Thyroid gland (tissue), 4 donors: ENCODE measurements around the gene SLC30A1. TPM values are rescaled to one million over a fixed set of nuclear protein-coding genes. Genes with fewer than 3 reads are reported as not detected.

Experiments
- DNase-seq, 2 donors: peaks; one replicate each; pipeline ENCODE4 v3.0.0-alpha.2; 2019
- H3K27ac ChIP-seq, 3 donors: fragments of 200-600 bp; sonication (generic); 1 replicate in 2 of 3; 2 replicates in 1 of 3; pipeline ENCODE4 v1.5.1; 2016 to 2019; ENCODE audit warnings: mild to moderate bottlenecking in 1 of 3, moderate library complexity in 1 of 3
- H3K27me3 ChIP-seq: fragments of 200-600 bp; sonication (generic); one replicate; pipeline ENCODE4 v1.5.1; 2019
- H3K36me3 ChIP-seq, 2 donors: fragments of 200-600 bp; sonication (generic); one replicate each; pipeline ENCODE4 v1.5.1; 2016 to 2019
- H3K4me1 ChIP-seq, 2 donors: fragments of 200-600 bp; sonication (generic); one replicate each; pipeline ENCODE4 v1.5.1; 2017 to 2019
- H3K4me3 ChIP-seq, 3 donors: fragments of 200-600 bp; sonication (generic); replicated peaks in 1 of 3; 1 replicate in 2 of 3; 2 replicates in 1 of 3; pipeline ENCODE4 v1.5.1; 2016; ENCODE audit warnings: mild to moderate bottlenecking in 1 of 3
- H3K9me3 ChIP-seq: fragments of 200-600 bp; sonication (generic); one replicate; pipeline ENCODE4 v1.5.1; 2017
- CTCF ChIP-seq, 6 experiments: fragments of 200-600 bp in 3 of 6; fragments of 450-650 bp in 3 of 6; sonication (generic) in 3 of 6; IDR thresholded peaks; one replicate each; pipeline ENCODE4 v1.5.1; 2016 to 2019; ENCODE audit warnings: antibody characterized with exemption in 6 of 6, mild to moderate bottlenecking in 2 of 6, inconsistent platforms in 1 of 6, moderate library complexity in 1 of 6
- POLR2A ChIP-seq, 2 donors: fragments of 450-650 bp; IDR thresholded peaks; one replicate each; pipeline ENCODE4 v1.6.1; 2017; ENCODE audit warnings: antibody characterized with exemption in 2 of 2, mild to moderate bottlenecking in 2 of 2, moderate library complexity in 1 of 2
- WGBS, 2 donors: methylation state at CpG; one replicate each; pipeline ENCODE4 v1.1.5; 2017; 5-methylcytosine and 5-hydroxymethylcytosine counted together
- intact Hi-C: fragments of 100-400 bp; cut with DNase I; formaldehyde crosslinking; loops from one replicate; pipeline ENCODE4 v1.15.1; 2023
- total RNA-seq, 4 donors: library from RNA; depleted of rRNA; stranded (reverse); fragments of >200 nt; gene quantifications; one replicate each; pipeline ENCODE4 v1.2.3, GENCODE V29; 2016

SLC30A1 gene
- total RNA-seq, 4 donors from 2014 or later: 22.7 to 36.0 (median 32.4) TPM

GRCh38 chr1:211599250-211599649 lies 20.3 kb upstream of the SLC30A1 start:
- TF ChIP-seq CTCF (IDR thresholded peaks at IDR 0.05) (no peak), POLR2A (IDR thresholded peaks at IDR 0.05) (no peak)
- DNase-seq: no peak
- H3K27ac ChIP-seq: no peak overlapping the region
- no peaks in the 10 kb centered on the region for H3K27me3 ChIP-seq
- H3K9me3 ChIP-seq: no peaks in the 10 kb centered on the region
- intact Hi-C loops: no loop called here
- no peaks in the 10 kb centered on the region for H3K4me1 ChIP-seq
- no peaks in the 10 kb centered on the region for H3K36me3 ChIP-seq
- no peak overlapping the region for H3K4me3 ChIP-seq

- no peak overlapping the region for H3K27ac ChIP-seq
- no peaks in the 10 kb centered on the region for H3K9me3 ChIP-seq
- no peak for DNase-seq
- WGBS, 2 donors: 85 to 87% methylated on average over 4 of the region's 4 CpGs
- H3K4me1 ChIP-seq: no peaks in the 10 kb centered on the region
- no peak for TF ChIP-seq CTCF (IDR thresholded peaks at IDR 0.05)
- no peak for TF ChIP-seq POLR2A (IDR thresholded peaks at IDR 0.05)
- H3K27me3 ChIP-seq: no peaks in the 10 kb centered on the region
- intact Hi-C loops: no loop called here
- no peaks in the 10 kb centered on the region for H3K36me3 ChIP-seq
- H3K4me3 ChIP-seq: no peak overlapping the region
Observed at GRCh38 chr1:211598514-211598913, 19.6 kb upstream of the SLC30A1 start.

GRCh38 chr1:211596418-211597181 lies 17.6 kb upstream of the SLC30A1 start:
- Histone ChIP-seq H3K27ac (no peak overlapping the region), H3K4me3 (no peak overlapping the region), H3K27me3 (no peaks in the 10 kb centered on the region), H3K4me1 (peaks cover 0 to 8% of the 10 kb centered on the region in 2 donors), H3K9me3 (no peaks in the 10 kb centered on the region), H3K36me3 (no peaks in the 10 kb centered on the region)
- 74 to 83% methylated on average over 6 of the region's 6 CpGs for WGBS, 2 donors
- DNase-seq: no peak
- TF ChIP-seq CTCF (IDR thresholded peaks at IDR 0.05) (no peak), POLR2A (IDR thresholded peaks at IDR 0.05) (no peak)
- intact Hi-C loops: no loop called here

GRCh38 chr1:211595419-211595818 lies 16.5 kb upstream of the SLC30A1 start:
- Histone ChIP-seq H3K27ac (no peak overlapping the region), H3K27me3 (no peaks in the 10 kb centered on the region), H3K9me3 (no peaks in the 10 kb centered on the region), H3K4me3 (no peak overlapping the region), H3K36me3 (no peaks in the 10 kb centered on the region), H3K4me1 (peaks cover 4 to 15% of the 10 kb centered on the region in 2 donors)
- TF ChIP-seq CTCF (IDR thresholded peaks at IDR 0.05) (no peak), POLR2A (IDR thresholded peaks at IDR 0.05) (no peak)
- no peak for DNase-seq
- intact Hi-C loops: no loop called here

DNA sequence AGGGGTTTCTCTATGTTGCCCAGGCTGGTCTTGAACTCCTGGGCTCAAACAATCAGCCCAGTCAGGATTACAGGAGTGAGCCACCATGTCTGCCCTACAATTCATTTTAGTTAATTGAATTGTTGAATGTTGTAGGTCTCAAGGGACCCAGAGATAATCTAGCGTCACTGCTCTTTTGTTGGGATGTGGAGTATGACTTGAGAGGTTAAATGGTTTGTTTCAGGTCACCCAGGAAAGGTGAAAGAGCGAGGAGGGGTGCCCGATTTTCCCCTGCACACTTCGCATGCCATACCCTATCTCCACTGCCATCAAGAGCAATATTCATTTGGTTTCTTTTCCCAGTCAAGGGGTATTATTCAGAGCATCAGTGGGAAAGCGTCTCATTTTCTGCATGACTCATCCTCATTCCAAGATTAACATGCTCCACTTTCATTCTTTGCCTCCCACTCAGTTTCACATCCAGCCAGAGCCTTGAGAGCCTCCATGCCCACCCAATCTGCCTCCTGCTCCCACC lies 13.1 kb upstream of the SLC30A1 start:
- no peak for TF ChIP-seq POLR2A (IDR thresholded peaks at IDR 0.05)
- no peak for TF ChIP-seq CTCF (IDR thresholded peaks at IDR 0.05)
- no peak overlapping the region for H3K4me3 ChIP-seq
- H3K27ac ChIP-seq: peak overlapping the region in 1 of 3 donors; percentile 14
- peaks cover 11 to 28% of the 10 kb centered on the region in 2 donors for H3K4me1 ChIP-seq
- intact Hi-C loops: no loop called here
- no peaks in the 10 kb centered on the region for H3K27me3 ChIP-seq
- DNase-seq: no peak
- no peaks in the 10 kb centered on the region for H3K36me3 ChIP-seq
- no peaks in the 10 kb centered on the region for H3K9me3 ChIP-seq
- WGBS, 2 donors: 61 to 66% methylated on average over 5 of the region's 5 CpGs
